Glutamatergic neuron (in vitro differentiated cells): ENCODE results near the gene MTHFD1L. TPM values are rescaled to one million over a fixed set of nuclear protein-coding genes. Genes with fewer than 3 reads are reported as not detected.

Experiments used
- DNase-seq: peaks from one replicate; pipeline ENCODE4 v3.0.0; 2022
- H3K27ac Mint-ChIP-seq: one replicate; pipeline ENCODE4 v1.8.0; 2020; ENCODE audit warnings: mild to moderate bottlenecking, mixed read lengths, inconsistent platforms; ENCODE audit not compliant: unreplicated experiment
- H3K27me3 Mint-ChIP-seq: one replicate; pipeline ENCODE4 v1.8.0; 2020; ENCODE audit warnings: mild to moderate bottlenecking, moderate library complexity, mixed read lengths, inconsistent platforms; ENCODE audit not compliant: unreplicated experiment
- H3K36me3 Mint-ChIP-seq: one replicate; pipeline ENCODE4 v1.8.0; 2020; ENCODE audit warnings: mild to moderate bottlenecking, mixed read lengths, inconsistent platforms; ENCODE audit not compliant: unreplicated experiment
- H3K4me1 Mint-ChIP-seq: one replicate; pipeline ENCODE4 v1.8.0; 2020; ENCODE audit warnings: mild to moderate bottlenecking, low read depth, mixed read lengths, inconsistent platforms; ENCODE audit not compliant: unreplicated experiment
- H3K4me3 Mint-ChIP-seq: one replicate; pipeline ENCODE4 v1.8.0; 2020; ENCODE audit warnings: mild to moderate bottlenecking, mixed read lengths, inconsistent platforms; ENCODE audit not compliant: unreplicated experiment
- H3K9me3 Mint-ChIP-seq: one replicate; pipeline ENCODE4 v1.8.0; 2020; ENCODE audit warnings: mild to moderate bottlenecking, moderate library complexity, mixed read lengths, inconsistent platforms; ENCODE audit not compliant: unreplicated experiment
- CTCF ChIP-seq: fragments of 200-600 bp; sonication (generic); IDR thresholded peaks from one replicate; pipeline ENCODE4 v1.5.0; 2021; ENCODE audit not compliant: partially characterized antibody, unreplicated experiment
- total RNA-seq: library from RNA; stranded (reverse); fragmentation: NEBNext Ultra II Directional; extraction: Animal tissue kit (Norgen Biotek cat#: 25700); gene quantifications from one replicate; pipeline ENCODE4 v1.2.1, GENCODE V29; 2021; ENCODE audit not compliant: unreplicated experiment

Gene MTHFD1L
- total RNA-seq, 1 donor from 2014 or later: 35.9 TPM

GRCh38 chr6:151004383-151005024 lies 139.0 kb downstream of the MTHFD1L start:
- Mint-ChIP-seq H3K27me3 (no peaks in the 10 kb centered on the region), H3K36me3 (no peaks in the 10 kb centered on the region), H3K27ac (no peak overlapping the region), H3K4me3 (no peak overlapping the region), H3K4me1 (peaks cover 7% of the 10 kb centered on the region), H3K9me3 (no peaks in the 10 kb centered on the region)
- no peak for DNase-seq
- no peak for TF ChIP-seq CTCF

- H3K4me1 Mint-ChIP-seq: peaks cover 9% of the 10 kb centered on the region
- H3K27ac Mint-ChIP-seq: no peak overlapping the region
- H3K27me3 Mint-ChIP-seq: no peaks in the 10 kb centered on the region
- H3K9me3 Mint-ChIP-seq: no peaks in the 10 kb centered on the region
- no peaks in the 10 kb centered on the region for H3K36me3 Mint-ChIP-seq
- no peak for TF ChIP-seq CTCF
- no peak overlapping the region for H3K4me3 Mint-ChIP-seq
- DNase-seq: no peak
These were observed 139.7 kb downstream of the MTHFD1L start for GRCh38 chr6:151005164-151005563.

- DNase-seq: no peak
- TF ChIP-seq CTCF: no peak
- H3K4me3 Mint-ChIP-seq: no peak overlapping the region
These were observed 140.6 kb downstream of the MTHFD1L start for GRCh38 chr6:151005896-151006632.

GRCh38 chr6:151007076-151007475 lies 141.6 kb downstream of the MTHFD1L start:
- no peak overlapping the region for H3K4me3 Mint-ChIP-seq
- no peaks in the 10 kb centered on the region for H3K9me3 Mint-ChIP-seq
- H3K4me1 Mint-ChIP-seq: peaks cover 9% of the 10 kb centered on the region
- TF ChIP-seq CTCF: no peak
- no peak for DNase-seq
- no peaks in the 10 kb centered on the region for H3K36me3 Mint-ChIP-seq
- H3K27ac Mint-ChIP-seq: no peak overlapping the region
- H3K27me3 Mint-ChIP-seq: no peaks in the 10 kb centered on the region

More at GRCh38 chr6:151005896-151006632, 140.6 kb downstream of the MTHFD1L start:
- H3K36me3 Mint-ChIP-seq: no peaks in the 10 kb centered on the region
- no peak overlapping the region for H3K27ac Mint-ChIP-seq
- peaks cover 9% of the 10 kb centered on the region for H3K4me1 Mint-ChIP-seq
- H3K9me3 Mint-ChIP-seq: no peaks in the 10 kb centered on the region
- H3K27me3 Mint-ChIP-seq: no peaks in the 10 kb centered on the region

- Mint-ChIP-seq H3K27ac (no peak overlapping the region), H3K4me1 (peaks cover 10% of the 10 kb centered on the region), H3K27me3 (no peaks in the 10 kb centered on the region), H3K9me3 (no peaks in the 10 kb centered on the region), H3K4me3 (no peak overlapping the region), H3K36me3 (no peaks in the 10 kb centered on the region)
- DNase-seq: no peak
- no peak for TF ChIP-seq CTCF
These were observed 142.4 kb downstream of the MTHFD1L start for GRCh38 chr6:151007922-151008321.
